Mononuclear cell (primary cell): ENCODE results near the gene SLC4A11. TPM values are rescaled to one million over a fixed set of nuclear protein-coding genes. Genes with fewer than 3 reads are reported as not detected.

ENCODE experiments used
- H3K27me3 ChIP-seq: 2 replicates; pipeline ENCODE4 v1.6.0; 2011; ENCODE audit warnings: low read length, control low read depth; ENCODE audit not compliant: insufficient read depth
- H3K4me1 ChIP-seq: 2 replicates; pipeline ENCODE4 v1.5.1; 2011; ENCODE audit warnings: mild to moderate bottlenecking, low read length, control low read depth; ENCODE audit not compliant: insufficient read depth
- H3K4me3 ChIP-seq: 2 replicates; pipeline ENCODE4 v1.5.1; 2011; ENCODE audit warnings: mild to moderate bottlenecking, low read length, moderate library complexity
- H3K9me3 ChIP-seq: 2 replicates; pipeline ENCODE4 v1.5.1; 2011; ENCODE audit warnings: low read depth, mild to moderate bottlenecking, control low read depth, low read length
- total RNA-seq: library from RNA; depleted of rRNA; stranded (reverse); fragments of >200 nt; gene quantifications from one replicate; pipeline ENCODE4 v1.2.3, GENCODE V29; 2012

Gene SLC4A11
- total RNA-seq, 1 donor = 0.21 TPM

DNA sequence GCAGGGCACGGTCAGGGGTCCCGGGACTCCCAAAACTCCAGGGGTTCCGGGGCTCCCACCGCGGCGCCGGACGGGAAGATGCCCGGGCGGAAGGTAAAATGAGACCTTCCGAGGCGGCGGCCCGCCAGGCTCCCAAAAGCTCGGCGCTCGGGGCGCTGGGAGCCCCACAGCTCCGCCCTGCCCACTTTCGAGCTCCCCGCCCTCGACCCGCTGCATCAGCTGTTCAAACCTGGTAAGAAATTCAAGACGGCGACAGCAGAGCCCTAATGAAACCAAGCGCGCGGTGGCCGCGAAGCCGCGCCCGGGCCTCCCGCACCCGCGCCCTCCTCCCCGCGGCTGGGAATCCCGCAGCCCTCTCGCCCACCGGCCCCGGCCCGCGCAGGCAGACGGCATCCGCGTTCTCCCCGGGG, 369 bp downstream of the SLC4A11 start:
- H3K4me3 ChIP-seq = peak overlapping the region; percentile 45
- peaks cover 42% of the 10 kb centered on the region for H3K27me3 ChIP-seq
- H3K9me3 ChIP-seq = no peaks in the 10 kb centered on the region
- peaks cover 28% of the 10 kb centered on the region for H3K4me1 ChIP-seq

GRCh38 chr20:3237958-3238615, 903 bp downstream of the SLC4A11 start:
- peaks cover 42% of the 10 kb centered on the region for H3K27me3 ChIP-seq
- peak overlapping the region; percentile 45 for H3K4me3 ChIP-seq
- H3K4me1 ChIP-seq = peaks cover 28% of the 10 kb centered on the region
- H3K9me3 ChIP-seq = no peaks in the 10 kb centered on the region

GRCh38 chr20:3237011-3237957, 1.7 kb downstream of the SLC4A11 start:
- peaks cover 42% of the 10 kb centered on the region for H3K27me3 ChIP-seq
- H3K4me1 ChIP-seq = peaks cover 28% of the 10 kb centered on the region
- H3K9me3 ChIP-seq = no peaks in the 10 kb centered on the region
- H3K4me3 ChIP-seq = no peak overlapping the region

- no peaks in the 10 kb centered on the region for H3K9me3 ChIP-seq
- H3K27me3 ChIP-seq = peaks cover 39% of the 10 kb centered on the region
- peaks cover 28% of the 10 kb centered on the region for H3K4me1 ChIP-seq
- H3K4me3 ChIP-seq = no peak overlapping the region
Measured at GRCh38 chr20:3235666-3236324, 3.2 kb downstream of the SLC4A11 start.

- H3K4me1 ChIP-seq = peaks cover 15% of the 10 kb centered on the region
- H3K4me3 ChIP-seq = no peak overlapping the region
- no peaks in the 10 kb centered on the region for H3K9me3 ChIP-seq
- H3K27me3 ChIP-seq = peaks cover 24% of the 10 kb centered on the region
Measured at GRCh38 chr20:3233991-3234498, 4.9 kb downstream of the SLC4A11 start.

GRCh38 chr20:3233131-3233990, 5.6 kb downstream of the SLC4A11 start:
- Histone ChIP-seq H3K4me1 (peaks cover 10% of the 10 kb centered on the region), H3K4me3 (no peak overlapping the region), H3K9me3 (no peaks in the 10 kb centered on the region), H3K27me3 (peaks cover 21% of the 10 kb centered on the region)

DNA sequence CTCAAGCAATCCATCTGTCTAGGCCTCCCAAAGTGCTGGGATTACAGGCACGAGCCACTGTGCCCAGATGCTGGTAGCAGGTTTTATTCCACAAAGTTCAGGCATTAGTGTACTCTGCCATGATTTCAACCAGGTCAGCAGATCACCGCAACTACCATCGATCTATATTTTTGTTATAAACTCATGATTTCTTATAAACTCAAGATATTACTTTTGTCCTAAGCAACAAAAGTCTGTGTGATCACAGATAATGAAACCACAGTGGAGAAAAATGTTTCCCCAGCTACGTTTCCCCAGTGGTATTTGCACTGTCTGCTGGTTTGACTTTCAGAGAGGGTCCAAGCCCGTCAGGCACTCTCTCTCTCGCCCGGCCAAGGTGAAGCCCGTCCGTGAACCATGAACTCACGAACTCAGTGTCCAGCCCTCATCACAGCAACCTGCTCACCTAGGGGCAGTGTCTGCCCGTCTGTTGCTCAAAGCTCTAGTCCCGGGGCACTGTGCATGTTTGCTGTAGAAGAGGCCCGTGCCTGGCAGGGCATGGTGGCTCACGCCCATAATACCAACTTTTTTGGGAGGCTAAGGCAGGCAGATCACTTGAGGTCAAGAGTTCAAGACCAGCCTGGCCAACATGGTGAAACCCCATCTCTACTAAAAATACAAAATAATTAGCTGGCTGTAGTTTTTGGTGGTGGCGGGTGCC, 7.0 kb downstream of the SLC4A11 start:
- H3K9me3 ChIP-seq = no peaks in the 10 kb centered on the region
- H3K4me1 ChIP-seq = no peaks in the 10 kb centered on the region
- no peak overlapping the region for H3K4me3 ChIP-seq
- H3K27me3 ChIP-seq = peaks cover 8% of the 10 kb centered on the region

DNA sequence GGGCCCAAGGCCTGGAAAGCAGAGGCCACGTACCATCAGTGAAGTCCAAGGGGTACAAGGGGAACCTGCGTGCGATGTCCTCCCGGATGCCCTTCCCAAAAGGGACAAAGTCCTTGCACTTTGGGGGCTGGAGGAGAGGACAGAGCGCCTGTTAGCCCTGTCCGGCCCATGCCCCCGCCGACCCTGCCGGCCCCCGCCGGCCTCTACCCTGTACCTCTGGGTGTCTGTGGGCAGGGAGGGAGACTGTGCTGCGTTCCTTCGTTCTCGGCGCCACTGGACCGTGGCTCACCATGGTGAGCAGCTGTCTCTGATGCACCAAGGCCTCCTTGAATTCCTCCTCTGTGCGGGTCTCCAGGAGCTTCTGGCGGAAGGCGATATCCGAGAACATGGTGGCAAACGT, 7.9 kb downstream of the SLC4A11 start:
- no peak overlapping the region for H3K4me3 ChIP-seq
- H3K4me1 ChIP-seq = no peaks in the 10 kb centered on the region
- no peaks in the 10 kb centered on the region for H3K9me3 ChIP-seq
- H3K27me3 ChIP-seq = peaks cover 2% of the 10 kb centered on the region

- Histone ChIP-seq H3K9me3 (no peaks in the 10 kb centered on the region), H3K4me3 (no peak overlapping the region), H3K4me1 (no peaks in the 10 kb centered on the region), H3K27me3 (no peaks in the 10 kb centered on the region)
Measured at GRCh38 chr20:3229798-3230197, 9.2 kb downstream of the SLC4A11 start.

GRCh38 chr20:3229158-3229557, 9.8 kb downstream of the SLC4A11 start:
- Histone ChIP-seq H3K4me1 (no peaks in the 10 kb centered on the region), H3K27me3 (no peaks in the 10 kb centered on the region), H3K9me3 (no peaks in the 10 kb centered on the region), H3K4me3 (no peak overlapping the region)

DNA sequence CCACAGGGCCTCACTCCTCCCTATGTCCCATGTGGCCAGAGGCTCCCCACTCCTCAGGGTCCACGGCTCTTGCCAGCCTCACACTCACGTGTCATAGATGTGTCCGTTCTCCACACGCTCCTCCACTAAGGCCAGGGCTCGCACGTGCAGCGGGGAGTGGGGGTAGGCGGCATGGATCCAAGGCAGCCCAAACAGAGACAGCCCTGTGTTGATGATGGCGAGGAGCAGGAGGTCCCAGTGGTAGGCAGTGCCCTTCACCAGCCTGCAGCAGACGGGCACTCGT, 10.3 kb downstream of the SLC4A11 start:
- Histone ChIP-seq H3K9me3 (no peaks in the 10 kb centered on the region), H3K4me3 (no peak overlapping the region), H3K4me1 (peaks cover 4% of the 10 kb centered on the region), H3K27me3 (no peaks in the 10 kb centered on the region)

- H3K4me1 ChIP-seq = peaks cover 9% of the 10 kb centered on the region
- H3K4me3 ChIP-seq = no peak overlapping the region
- H3K9me3 ChIP-seq = no peaks in the 10 kb centered on the region
- no peaks in the 10 kb centered on the region for H3K27me3 ChIP-seq
Measured at GRCh38 chr20:3227936-3228749, 10.8 kb downstream of the SLC4A11 start.

- H3K27me3 ChIP-seq = no peaks in the 10 kb centered on the region
- no peak overlapping the region for H3K4me3 ChIP-seq
- peaks cover 15% of the 10 kb centered on the region for H3K4me1 ChIP-seq
- H3K9me3 ChIP-seq = no peaks in the 10 kb centered on the region
Measured at GRCh38 chr20:3227506-3227905, 11.5 kb downstream of the SLC4A11 start.
